ENCODE data around the gene OIP5. TPM values are rescaled to one million over a fixed set of nuclear protein-coding genes. Genes with fewer than 3 reads are reported as not detected.

OIP5 gene
- total RNA-seq, 1 donor from 2014 or later, result not detected

GRCh38 chr15:41337631-41338522 is 5.5 kb upstream of the OIP5 start:
- H3K4me1 ChIP-seq, result no peaks in the 10 kb centered on the region
- H3K27ac ChIP-seq, result no peak overlapping the region
- intact Hi-C loops (cut with DNase I), result no loop called here
- DNase-seq (ENCODE audit: extremely low spot score in 2 of 2), result no peak
- no peak overlapping the region for H3K4me3 ChIP-seq
- TF ChIP-seq CTCF (IDR thresholded peaks at IDR 0.05) (no peak), POLR2A (IDR thresholded peaks at IDR 0.05) (no peak), POLR2AphosphoS5 (IDR thresholded peaks at IDR 0.05; ENCODE audit: insufficient read depth in 1 of 2, low read depth in 1 of 2) (no peak)
- H3K9me3 ChIP-seq, result no peaks in the 10 kb centered on the region
- no peaks in the 10 kb centered on the region for H3K36me3 ChIP-seq
- no peaks in the 10 kb centered on the region for H3K27me3 ChIP-seq

- no peaks in the 10 kb centered on the region for H3K36me3 ChIP-seq
- no peaks in the 10 kb centered on the region for H3K27me3 ChIP-seq
- no peaks in the 10 kb centered on the region for H3K4me1 ChIP-seq
- no peak overlapping the region for H3K27ac ChIP-seq
- no peak for DNase-seq (ENCODE audit: extremely low spot score in 2 of 2)
- intact Hi-C loops (cut with DNase I), result no loop called here
- no peaks in the 10 kb centered on the region for H3K9me3 ChIP-seq
- no peak for TF ChIP-seq POLR2AphosphoS5 (IDR thresholded peaks at IDR 0.05; ENCODE audit: insufficient read depth in 1 of 2, low read depth in 1 of 2)
- no peak for TF ChIP-seq POLR2A (IDR thresholded peaks at IDR 0.05)
- TF ChIP-seq CTCF (IDR thresholded peaks at IDR 0.05), result no peak
- H3K4me3 ChIP-seq, result no peak overlapping the region
Observed at GRCh38 chr15:41337047-41337446, 4.7 kb upstream of the OIP5 start.

- Histone ChIP-seq H3K9me3 (no peaks in the 10 kb centered on the region), H3K36me3 (no peaks in the 10 kb centered on the region), H3K27me3 (no peaks in the 10 kb centered on the region), H3K27ac (no peak overlapping the region), H3K4me3 (no peak overlapping the region), H3K4me1 (peaks cover 4% of the 10 kb centered on the region)
- no peak for DNase-seq (ENCODE audit: extremely low spot score in 2 of 2)
- intact Hi-C loops (cut with DNase I), result no loop called here
- TF ChIP-seq POLR2AphosphoS5 (IDR thresholded peaks at IDR 0.05; ENCODE audit: insufficient read depth in 1 of 2, low read depth in 1 of 2) (no peak), POLR2A (IDR thresholded peaks at IDR 0.05) (no peak), CTCF (IDR thresholded peaks at IDR 0.05) (no peak)
Observed at GRCh38 chr15:41336549-41336948, 4.2 kb upstream of the OIP5 start.

GRCh38 chr15:41334293-41335120 is 2.1 kb upstream of the OIP5 start:
- intact Hi-C loops (cut with DNase I), result no loop called here
- Histone ChIP-seq H3K4me1 (peaks cover 6% of the 10 kb centered on the region), H3K36me3 (no peaks in the 10 kb centered on the region), H3K27me3 (no peaks in the 10 kb centered on the region), H3K27ac (no peak overlapping the region), H3K9me3 (no peaks in the 10 kb centered on the region), H3K4me3 (no peak overlapping the region)
- TF ChIP-seq POLR2AphosphoS5 (IDR thresholded peaks at IDR 0.05; ENCODE audit: insufficient read depth in 1 of 2, low read depth in 1 of 2) (no peak), POLR2A (IDR thresholded peaks at IDR 0.05) (no peak), CTCF (IDR thresholded peaks at IDR 0.05) (no peak)
- no peak for DNase-seq (ENCODE audit: extremely low spot score in 2 of 2)

All from vagina (tissue), 2 donors.